GM18868 (cell line): Measurements from ENCODE around the gene SH3GLB1.

Source experiments
- ATAC-seq: cut with Tn5 transposase; IDR thresholded peaks from one replicate; pipeline ENCODE4 v1.9.1; 2021; ENCODE audit warnings: mild to moderate bottlenecking, moderate library complexity; ENCODE audit not compliant: unreplicated experiment

Gene SH3GLB1

GRCh38 chr1:86773341-86774288, 69.2 kb downstream of the SH3GLB1 start:
- ATAC-seq: no peak

- ATAC-seq: peak; percentile 93
Observed at GRCh38 chr1:86774305-86775295, 70.2 kb downstream of the SH3GLB1 start.

DNA sequence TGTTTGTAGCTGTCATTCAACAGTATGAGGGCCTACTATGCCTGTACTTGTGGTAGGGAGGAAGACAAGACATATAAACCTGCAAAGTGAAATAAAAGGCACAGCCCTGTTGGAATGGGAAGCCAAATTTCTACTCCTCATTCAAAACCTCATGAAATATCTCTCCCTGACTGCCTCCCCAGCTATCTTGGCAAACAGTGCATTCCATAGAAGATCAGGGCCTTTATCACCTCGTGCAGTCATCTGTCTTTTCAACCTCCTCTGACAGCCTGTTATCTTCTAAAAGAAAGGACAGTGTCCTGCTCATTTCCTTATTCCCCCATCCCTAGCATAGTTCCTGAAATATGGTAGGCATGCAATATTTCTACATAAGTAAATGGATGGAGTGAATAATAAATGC, 71.0 kb downstream of the SH3GLB1 start:
- no peak for ATAC-seq

DNA sequence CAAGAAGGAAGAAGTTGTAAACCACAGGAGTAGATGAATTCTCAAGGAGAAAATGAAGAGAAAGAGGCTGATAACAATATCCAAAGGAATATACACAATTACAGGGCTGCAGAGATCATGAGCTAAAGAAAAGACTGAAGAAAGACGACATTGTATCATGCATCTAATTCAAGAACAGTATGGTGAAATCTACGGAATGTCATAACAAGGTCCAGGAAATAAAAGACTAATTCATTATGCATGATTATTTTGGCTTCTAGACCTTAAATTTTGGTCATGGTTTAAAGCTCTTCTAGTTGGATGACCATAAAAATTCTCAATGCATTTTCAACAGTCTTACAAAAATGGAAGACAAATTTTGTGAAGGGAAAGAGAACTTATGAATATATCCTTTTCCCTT, 71.7 kb downstream of the SH3GLB1 start:
- ATAC-seq: no peak

- no peak for ATAC-seq
Observed at GRCh38 chr1:86778569-86779239, 74.3 kb downstream of the SH3GLB1 start.

DNA sequence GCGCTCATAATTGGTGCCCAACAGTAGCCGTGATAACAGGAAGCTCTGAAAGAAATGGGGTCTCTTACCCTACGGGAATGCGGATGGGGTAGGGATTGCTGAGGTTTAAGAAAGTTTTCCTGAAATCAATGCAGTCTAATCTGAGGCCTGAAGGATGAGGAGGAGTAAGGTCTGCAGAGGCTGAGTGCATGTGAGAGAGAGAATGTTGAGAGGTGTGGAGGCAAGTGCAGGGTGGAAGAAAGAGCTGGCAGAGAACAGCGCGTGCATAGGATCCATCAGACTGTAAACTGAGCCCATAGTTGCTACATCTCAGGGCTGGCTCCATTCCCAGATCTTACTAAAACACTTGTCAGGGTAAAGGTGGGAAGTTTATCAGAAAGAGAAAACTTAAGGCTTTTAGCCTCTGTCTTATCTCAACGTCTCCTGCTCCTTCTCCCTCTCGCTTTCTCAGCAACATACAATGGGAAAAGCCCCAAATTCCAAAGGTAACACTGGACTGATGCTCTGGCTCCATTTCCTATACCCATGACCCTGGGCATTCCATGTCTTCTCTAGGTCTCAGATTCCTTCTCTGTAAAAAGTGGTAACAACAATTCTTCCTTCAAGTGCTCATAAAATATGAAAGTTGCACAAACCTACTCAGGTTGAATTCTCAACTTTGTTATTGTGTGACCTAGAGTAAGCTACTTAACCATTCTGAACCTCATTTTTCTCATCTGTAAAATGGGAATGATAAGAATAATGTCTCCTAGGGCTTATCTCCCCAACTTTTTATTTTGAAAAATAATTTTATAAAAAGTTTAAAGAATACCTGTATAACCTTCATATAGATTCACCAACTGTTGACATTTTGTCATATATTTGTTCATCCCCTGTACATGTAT, 75.2 kb downstream of the SH3GLB1 start:
- ATAC-seq: no peak

GRCh38 chr1:86782482-86782881, 78.1 kb downstream of the SH3GLB1 start:
- no peak for ATAC-seq

GRCh38 chr1:86787621-86788020, 83.2 kb downstream of the SH3GLB1 start:
- ATAC-seq: no peak

- ATAC-seq: peak; percentile 79
Observed at GRCh38 chr1:86788300-86789206, 84.2 kb downstream of the SH3GLB1 start.

DNA sequence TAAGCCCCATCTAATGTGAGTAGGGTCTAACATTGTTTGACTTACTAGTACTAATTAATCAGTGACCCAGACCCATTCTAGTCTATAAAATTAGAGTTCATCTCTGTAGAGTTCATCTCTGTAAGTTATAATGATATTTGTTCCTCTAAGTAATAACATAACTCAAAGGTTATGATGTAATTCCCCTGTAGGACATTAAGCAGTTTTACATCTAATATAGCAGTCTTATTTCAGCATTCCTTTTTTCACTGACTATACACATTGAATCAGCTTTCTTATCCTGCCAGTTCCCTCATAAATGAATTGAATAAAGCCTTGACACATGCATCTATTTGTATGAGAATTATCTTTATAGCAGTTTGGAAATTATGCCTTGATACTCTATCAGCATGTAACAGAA, 90.9 kb downstream of the SH3GLB1 start:
- no peak for ATAC-seq
